Prostate gland (tissue), 2 donors: ENCODE results near the gene CIDEA.

Experiments
- CTCF ChIP-seq, 4 experiments: fragments of 200-600 bp in 2 of 4; fragments of 450-650 bp in 2 of 4; sonication (generic) in 2 of 4; IDR thresholded peaks; 1 replicate in 3 of 4; 2 replicates in 1 of 4; pipeline ENCODE4 v1.5.1; 2016 to 2019; ENCODE audit warnings: antibody characterized with exemption in 4 of 4, mild to moderate bottlenecking in 2 of 4, moderate library complexity in 2 of 4
- POLR2A ChIP-seq: fragments of 450-650 bp; IDR thresholded peaks from one replicate; pipeline ENCODE4 v1.6.1; 2016; ENCODE audit warnings: antibody characterized with exemption, mild to moderate bottlenecking
- POLR2AphosphoS5 ChIP-seq: sonication (generic); formaldehyde crosslinking; IDR thresholded peaks from one replicate; pipeline ENCODE4 v1.6.1; 2017; ENCODE audit warnings: antibody characterized with exemption

- TF ChIP-seq CTCF (IDR thresholded peaks at IDR 0.05) (no peak), POLR2AphosphoS5 (no peak), POLR2A (no peak)
Observed at GRCh38 chr18:12254136-12254819, at the start of gene CIDEA.
